Stimulated activated CD8-positive, alpha-beta memory T cell treated with anti-CD3 and anti-CD28 coated beads, Interleukin-4, amount 100 ng/mL, for 48 hours (primary cell): ENCODE data around the gene RELCH.

ENCODE experiments used
- DNase-seq: peaks from one replicate; pipeline ENCODE4 v3.0.0-alpha.2; 2020

Gene RELCH

DNA sequence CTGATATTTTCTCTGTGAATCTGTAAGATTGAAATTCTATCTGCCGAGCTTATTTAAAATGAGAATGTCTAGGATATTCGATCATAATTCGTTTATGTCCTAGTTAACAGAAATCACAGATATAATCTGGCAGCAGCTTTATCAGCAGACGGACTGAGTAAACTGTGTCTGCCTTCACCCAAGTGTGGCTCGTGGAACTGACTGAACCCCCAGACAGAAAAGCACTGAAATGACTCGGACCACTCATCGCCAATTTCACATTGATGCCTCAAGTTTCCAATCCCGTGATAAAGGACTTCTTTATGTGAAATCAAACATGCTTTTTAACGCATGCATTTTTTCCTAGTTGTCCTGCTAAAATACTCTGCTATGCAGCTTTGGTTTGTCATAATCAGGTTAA, 153.9 kb downstream of the RELCH start:
- DNase-seq: no peak

- DNase-seq: no peak
Measured at GRCh38 chr18:62341473-62341872, 154.4 kb downstream of the RELCH start.

DNA sequence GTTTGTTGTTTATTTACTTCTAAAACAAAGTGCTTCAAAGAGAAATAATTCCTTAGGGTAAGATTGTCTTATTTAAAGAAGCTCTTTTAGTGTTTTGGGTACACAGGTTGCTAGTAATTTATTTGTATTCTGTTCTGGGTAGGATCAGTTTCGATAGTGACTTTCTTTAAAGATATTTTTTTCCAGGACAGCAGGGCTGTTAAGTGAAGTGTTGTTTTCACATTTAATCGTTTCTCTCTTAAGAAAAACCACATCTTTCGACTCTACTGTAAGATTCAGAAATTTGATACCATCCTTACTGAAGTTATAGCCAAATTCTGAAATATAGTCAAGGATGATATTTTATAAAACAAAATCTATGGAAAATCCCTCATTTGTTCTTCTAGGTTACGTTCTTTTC, 155.8 kb downstream of the RELCH start:
- DNase-seq: no peak

DNA sequence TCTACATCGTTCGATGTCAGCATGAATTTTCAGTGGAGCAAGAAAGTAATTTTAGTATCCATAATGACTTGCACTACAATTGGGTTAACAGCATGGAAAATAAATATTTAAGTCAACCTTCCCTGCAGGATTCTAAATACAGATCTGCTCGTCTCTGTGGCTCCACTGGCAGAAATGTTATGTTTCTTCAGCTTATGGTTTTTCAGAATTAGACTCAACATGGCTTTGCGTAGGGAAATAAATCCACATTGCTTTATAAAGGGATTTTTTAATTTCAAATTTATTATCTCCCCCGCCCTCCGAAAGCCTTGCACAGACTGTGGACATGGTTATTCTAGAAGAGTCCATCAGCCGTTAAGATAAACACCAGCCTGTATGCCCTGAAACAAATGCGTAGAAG, 156.3 kb downstream of the RELCH start:
- no peak for DNase-seq

DNA sequence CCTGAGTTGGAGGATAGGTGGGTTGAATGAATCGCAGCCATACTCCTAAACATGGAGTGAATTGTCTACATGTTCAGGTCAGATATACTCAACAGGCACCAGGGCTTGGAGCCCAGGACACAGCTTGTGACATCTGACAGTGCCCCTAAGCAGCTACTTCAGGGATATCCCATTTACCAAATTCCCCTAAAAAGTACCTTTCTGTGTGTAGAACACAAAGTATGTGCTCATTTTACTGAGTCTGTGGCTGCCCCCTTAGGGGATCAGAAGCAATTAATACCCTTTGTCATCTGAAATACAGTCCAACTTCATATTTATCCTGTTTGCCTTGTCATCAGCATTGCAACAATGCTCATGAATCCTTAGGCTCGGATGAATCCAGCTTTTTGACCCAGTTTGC, 158.9 kb downstream of the RELCH start:
- no peak for DNase-seq

DNA sequence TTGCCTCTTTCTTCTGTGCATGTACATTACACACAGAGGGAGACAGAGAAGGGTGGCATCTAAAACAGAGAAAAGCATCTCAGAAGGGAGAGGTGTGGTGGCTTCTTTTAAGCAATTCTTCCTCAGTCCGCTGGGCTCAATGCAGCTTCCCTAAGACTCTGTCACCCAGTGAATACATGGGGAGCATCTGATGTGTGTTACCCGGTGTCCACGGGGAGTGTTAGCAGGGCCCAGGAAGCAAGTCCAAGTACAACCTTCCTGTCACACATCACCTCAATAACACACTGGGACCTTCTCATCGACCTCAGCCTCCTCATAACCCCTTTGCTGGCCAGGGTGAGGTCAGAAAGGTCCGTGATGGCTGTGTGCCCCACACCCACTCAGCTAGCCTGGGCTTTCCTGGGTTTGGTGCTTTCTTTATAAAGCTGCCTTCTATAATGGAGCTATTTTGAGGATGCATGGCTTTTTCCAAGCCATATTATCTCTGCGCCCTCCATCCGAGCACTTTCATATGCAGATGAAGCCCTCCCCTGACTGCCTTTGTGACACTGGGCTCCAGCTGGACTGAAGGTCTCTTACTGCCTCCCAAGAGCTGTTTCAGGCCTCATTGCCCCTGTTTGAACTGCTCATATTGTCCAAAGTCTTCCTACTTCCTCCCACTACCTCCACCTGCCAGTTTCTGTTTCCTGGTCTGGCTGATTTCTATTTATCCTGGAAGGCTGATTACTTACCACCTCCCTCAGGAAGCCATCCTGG, 159.5 kb downstream of the RELCH start:
- DNase-seq: no peak

DNA sequence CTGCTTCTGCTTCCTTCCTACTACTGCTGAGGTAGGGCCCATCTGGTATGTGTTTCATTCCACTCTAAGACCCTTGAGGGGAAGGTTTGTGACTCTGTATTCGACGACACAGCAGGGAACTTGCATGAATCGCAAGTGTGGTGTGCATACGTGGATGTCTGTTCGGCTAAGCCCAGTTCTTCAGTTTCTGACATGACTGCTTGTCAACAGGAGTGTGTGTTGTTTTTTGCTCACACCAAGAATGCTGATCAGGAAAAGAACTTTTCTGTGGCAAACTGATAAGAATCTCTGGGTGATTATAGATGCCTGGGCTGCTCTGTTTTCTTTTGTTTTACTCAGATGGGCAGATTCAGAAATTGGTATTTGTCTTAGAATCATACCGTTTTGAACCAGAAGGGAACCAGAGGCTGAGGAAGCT, 160.0 kb downstream of the RELCH start:
- DNase-seq: no peak

GRCh38 chr18:62348474-62348873, 161.4 kb downstream of the RELCH start:
- DNase-seq: no peak

DNA sequence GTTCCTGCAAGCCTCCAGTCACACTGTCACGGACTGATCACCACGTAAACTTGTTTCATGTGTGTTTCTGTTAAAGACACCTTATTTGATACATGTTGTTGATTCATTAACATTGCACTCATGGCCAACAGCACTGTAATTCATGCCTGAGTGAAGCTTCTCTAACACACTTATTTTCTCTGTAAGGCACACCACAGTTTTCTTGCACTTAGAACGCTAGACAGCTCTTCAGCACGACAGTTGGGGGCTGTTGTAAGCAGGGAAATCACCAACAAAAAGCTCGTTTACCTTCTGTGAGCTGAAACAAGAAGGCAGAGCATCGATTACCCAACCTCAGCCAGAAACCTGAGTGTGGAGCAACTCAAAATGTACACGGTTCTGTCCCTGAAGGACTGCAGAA, 166.1 kb downstream of the RELCH start:
- no peak for DNase-seq

DNA sequence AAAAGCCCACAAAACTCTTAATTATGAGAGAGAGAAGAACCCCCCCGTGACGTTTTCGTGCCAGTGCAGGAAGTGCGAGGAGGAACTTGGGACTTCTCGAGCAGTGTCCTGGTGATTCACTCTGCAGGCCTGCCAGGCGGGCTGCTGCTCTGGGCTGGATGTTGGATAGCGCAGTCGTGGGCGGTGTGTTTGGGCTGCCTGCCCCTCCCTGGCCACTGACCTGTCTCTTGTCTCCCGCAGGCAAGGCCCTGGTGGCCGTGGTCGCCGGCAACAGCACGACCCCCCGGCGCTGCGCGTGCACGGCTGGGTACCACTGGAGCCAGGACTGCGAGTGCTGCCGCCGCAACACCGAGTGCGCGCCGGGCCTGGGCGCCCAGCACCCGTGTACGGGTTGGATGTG, 167.1 kb downstream of the RELCH start:
- DNase-seq: no peak

- DNase-seq: no peak
Measured at GRCh38 chr18:62357079-62357719, 170.1 kb downstream of the RELCH start.
